H1 (cell line): ENCODE data around the gene DUS1L. TPM values are rescaled to one million over a fixed set of nuclear protein-coding genes. Genes with fewer than 3 reads are reported as not detected.
A peak's percentile ranks its signal among the peaks of the same experiment; 100 is the strongest.

Experiments
- CTCF ChIA-PET: fragments of 300-600 bp; sonication (Branson Sonifier 250); formaldehyde crosslinking; loops from one replicate; lab custom pipeline; 2021; ENCODE audit not compliant: partially characterized antibody; lab: Charles Lee
- POLR2A ChIA-PET: fragments of 300-600 bp; sonication (Branson Sonifier 250); formaldehyde crosslinking; loops from one replicate; lab custom pipeline; 2021; ENCODE audit warnings: inconsistent platforms; ENCODE audit not compliant: partially characterized antibody; lab: Charles Lee
- DNase-seq, 2 experiments: peaks; one replicate each; pipeline versions ENCODE4 v3.0.0 to v3.0.0-alpha.2; 2010 to 2022; ENCODE audit warnings: low spot score in 2 of 2, low read depth in 1 of 2, mixed read lengths in 1 of 2
- FAIRE-seq: peaks from 2 replicates; lab custom pipeline; 2011; peaks lifted over from hg19 to GRCh38; lab: Jason Lieb, UNC
- H2AFZ ChIP-seq: 2 replicates; pipeline ENCODE4 v1.8.1; 2012; ENCODE audit warnings: low read length, inconsistent platforms
- H2AK5ac ChIP-seq: 2 replicates; pipeline ENCODE4 v1.6.1; 2013; ENCODE audit warnings: low read depth, low read length
- H2BK120ac ChIP-seq: replicated peaks from 2 replicates; pipeline ENCODE3; 2013; ENCODE audit warnings: low read depth, low read length, inconsistent platforms
- H2BK12ac ChIP-seq: 2 replicates; pipeline ENCODE4 v1.6.1; 2013; ENCODE audit warnings: low read depth, low read length
- H2BK15ac ChIP-seq: 2 replicates; pipeline ENCODE4 v1.6.1; 2013; ENCODE audit warnings: low read length
- H2BK20ac ChIP-seq: 2 replicates; pipeline ENCODE4 v1.6.1; 2013; ENCODE audit warnings: low read length
- H2BK5ac ChIP-seq: 2 replicates; pipeline ENCODE4 v1.6.1; 2013; ENCODE audit warnings: low read depth, low read length
- H3K14ac ChIP-seq: 2 replicates; pipeline ENCODE4 v1.6.1; 2013; ENCODE audit warnings: inconsistent platforms; ENCODE audit not compliant: insufficient read length
- H3K18ac ChIP-seq: 2 replicates; pipeline ENCODE4 v1.6.1; 2013; ENCODE audit warnings: low read length; ENCODE audit errors: extremely low read depth
- H3K23ac ChIP-seq: 2 replicates; pipeline ENCODE4 v1.6.1; 2013; ENCODE audit warnings: inconsistent platforms; ENCODE audit not compliant: insufficient read length
- H3K23me2 ChIP-seq: 2 replicates; pipeline ENCODE4 v1.6.1; 2013; ENCODE audit warnings: low read depth, low read length
- H3K27ac ChIP-seq: 2 replicates; pipeline ENCODE4 v1.6.1; 2011; ENCODE audit warnings: low read depth, low read length, inconsistent platforms
- H3K27me3 ChIP-seq, 4 experiments: replicated peaks in 1 of 4; 1 replicate in 1 of 4; 2 replicates in 3 of 4; pipeline versions ENCODE4 v1.6.1 to v1.8.1; 2011 to 2013; ENCODE audit warnings: low read length in 3 of 4, mild to moderate bottlenecking in 3 of 4, inconsistent platforms in 2 of 4, mixed read lengths in 2 of 4, moderate library complexity in 1 of 4; ENCODE audit not compliant: control insufficient read depth in 3 of 4, insufficient read depth in 3 of 4; ENCODE audit errors: extremely low read depth in 1 of 4
- H3K36me3 ChIP-seq, 4 experiments: 2 replicates each; pipeline versions ENCODE4 v1.6.1 to v1.8.1; 2011 to 2013; ENCODE audit warnings: mild to moderate bottlenecking in 4 of 4, low read length in 3 of 4, moderate library complexity in 2 of 4, control low read depth in 1 of 4, inconsistent platforms in 1 of 4; ENCODE audit not compliant: insufficient read depth in 4 of 4, control insufficient read depth in 2 of 4
- H3K4ac ChIP-seq: replicated peaks from 2 replicates; pipeline ENCODE3; 2013; ENCODE audit warnings: low read length, low read depth, mixed read lengths, inconsistent platforms; ENCODE audit not compliant: insufficient read length
- H3K4me1 ChIP-seq, 4 experiments: replicated peaks in 1 of 4; 1 replicate in 1 of 4; 2 replicates in 3 of 4; pipeline versions ENCODE4 v1.6.1 to v1.8.1; 2011 to 2013; ENCODE audit warnings: low read length in 3 of 4, inconsistent platforms in 2 of 4, mixed read lengths in 1 of 4; ENCODE audit not compliant: insufficient read depth in 4 of 4, control insufficient read depth in 3 of 4
- H3K4me2 ChIP-seq, 2 experiments: 2 replicates each; pipeline versions ENCODE4 v1.6.1 to v1.8.1; 2011 to 2013; ENCODE audit warnings: low read depth in 2 of 2, low read length in 2 of 2, control low read depth in 1 of 2, inconsistent platforms in 1 of 2, mild to moderate bottlenecking in 1 of 2; ENCODE audit not compliant: insufficient read depth in 1 of 2
- H3K4me3 ChIP-seq, 4 experiments: fragments of 200-600, 300-600 bp in 1 of 4; sonication (generic), shearing (Covaris generic), sonication (Bioruptor Twin) in 1 of 4; 2 replicates each; pipeline versions ENCODE4 v1.5.1 to v1.8.1; 2011 to 2016; ENCODE audit warnings: low read length in 4 of 4, low read depth in 3 of 4, control low read depth in 2 of 4, inconsistent platforms in 2 of 4, mild to moderate bottlenecking in 2 of 4, mixed read lengths in 1 of 4, moderate library complexity in 1 of 4; ENCODE audit not compliant: insufficient read depth in 2 of 4; ENCODE audit errors: extremely low read depth in 1 of 4
- H3K56ac ChIP-seq: replicated peaks from 2 replicates; pipeline ENCODE3; 2013; ENCODE audit warnings: low read depth, mild to moderate bottlenecking, mixed read lengths, low read length, inconsistent platforms; ENCODE audit not compliant: insufficient read length
- H3K79me1 ChIP-seq: 2 replicates; pipeline ENCODE4 v1.6.1; 2013; ENCODE audit warnings: low read depth, low read length, control low read depth
- H3K79me2 ChIP-seq, 2 experiments: 2 replicates each; pipeline versions ENCODE4 v1.6.1 to v1.8.1; 2012 to 2013; ENCODE audit warnings: low read length in 2 of 2, mild to moderate bottlenecking in 2 of 2, inconsistent platforms in 1 of 2; ENCODE audit not compliant: insufficient read depth in 2 of 2, control insufficient read depth in 1 of 2
- H3K9ac ChIP-seq, 4 experiments: replicated peaks in 1 of 4; 1 replicate in 1 of 4; 2 replicates in 3 of 4; pipeline versions ENCODE4 v1.6.1 to v1.8.1; 2011 to 2013; ENCODE audit warnings: low read depth in 3 of 4, low read length in 3 of 4, control low read depth in 2 of 4, mild to moderate bottlenecking in 2 of 4, moderate library complexity in 2 of 4, inconsistent platforms in 1 of 4; ENCODE audit errors: extremely low read depth in 1 of 4
- H3K9me3 ChIP-seq, 2 experiments: 2 replicates each; pipeline versions ENCODE4 v1.6.1 to v1.8.1; 2012 to 2013; ENCODE audit warnings: mild to moderate bottlenecking in 2 of 2, moderate library complexity in 2 of 2, control low read depth in 1 of 2, inconsistent platforms in 1 of 2, low read depth in 1 of 2, low read length in 1 of 2, mixed read lengths in 1 of 2; ENCODE audit not compliant: insufficient read depth in 2 of 2
- H4K20me1 ChIP-seq, 2 experiments: replicated peaks in 1 of 2; 2 replicates each; pipeline versions ENCODE3 to v1.8.1; 2011 to 2013; ENCODE audit warnings: inconsistent platforms in 2 of 2, low read length in 2 of 2, mild to moderate bottlenecking in 1 of 2; ENCODE audit not compliant: insufficient read depth in 2 of 2, control insufficient read depth in 1 of 2
- H4K5ac ChIP-seq: 2 replicates; pipeline ENCODE4 v1.6.1; 2013; ENCODE audit warnings: low read length, low read depth, mixed read lengths, inconsistent platforms; ENCODE audit not compliant: insufficient read length
- H4K8ac ChIP-seq: 2 replicates; pipeline ENCODE4 v1.8.0; 2013; ENCODE audit warnings: mild to moderate bottlenecking, moderate library complexity, low read length, inconsistent platforms; ENCODE audit not compliant: insufficient read depth; ENCODE audit errors: extremely low read depth
- H4K91ac ChIP-seq: replicated peaks from 2 replicates; pipeline ENCODE3; 2013; ENCODE audit warnings: low read length, mixed read lengths, inconsistent platforms; ENCODE audit not compliant: insufficient read length
- BRCA1 ChIP-seq: IDR thresholded peaks from 2 replicates; pipeline ENCODE4 v1.6.1; 2012; ENCODE audit warnings: low read depth, low read length, improper control_type of control experiment
- CBX5 ChIP-seq: fragments of 300-800, 300-1000 bp; sonication (generic); IDR thresholded peaks from 2 replicates; pipeline ENCODE4 v1.7.1; 2016; ENCODE audit warnings: antibody characterized with exemption, low read length, low read depth
- CHD2 ChIP-seq: IDR thresholded peaks from 2 replicates; pipeline ENCODE4 v1.6.1; 2012; ENCODE audit warnings: low read length, improper control_type of control experiment
- EZH2 ChIP-seq: fragments of 200-600 bp; sonication (generic); IDR thresholded peaks from 2 replicates; pipeline ENCODE4 v1.7.1; 2012; ENCODE audit warnings: low read depth, mild to moderate bottlenecking, moderate library complexity, low read length, inconsistent platforms; ENCODE audit not compliant: severe bottlenecking
- FOSL1 ChIP-seq: IDR thresholded peaks from 2 replicates; pipeline ENCODE4 v1.6.1; 2011; ENCODE audit warnings: mild to moderate bottlenecking, low read depth, low read length, moderate library complexity; ENCODE audit not compliant: insufficient read depth
- GTF2F1 ChIP-seq: IDR thresholded peaks from 2 replicates; pipeline ENCODE4 v1.6.1; 2012; ENCODE audit warnings: low read depth, low read length, improper control_type of control experiment, borderline replicate concordance
- HDAC6 ChIP-seq: IDR thresholded peaks from one replicate; pipeline ENCODE4 v1.7.1; 2012; ENCODE audit warnings: low read depth, mild to moderate bottlenecking, inconsistent platforms, low read length, moderate library complexity
- KDM1A ChIP-seq: fragments of 200-600, 300-600 bp; sonication (generic); IDR thresholded peaks from 2 replicates; pipeline ENCODE4 v1.7.1; 2016; ENCODE audit warnings: mild to moderate bottlenecking, low read length, borderline replicate concordance
- POLR2A ChIP-seq, 2 experiments: IDR thresholded peaks; 1 replicate in 1 of 2; 2 replicates in 1 of 2; pipeline ENCODE4 v1.6.1; 2011; ENCODE audit warnings: low read depth in 2 of 2, low read length in 2 of 2, mild to moderate bottlenecking in 2 of 2; ENCODE audit errors: control extremely low read depth in 1 of 2
- POLR2AphosphoS5 ChIP-seq: IDR thresholded peaks from 2 replicates; pipeline ENCODE4 v1.6.1; 2011; ENCODE audit warnings: low read depth, low read length
- SIX5 ChIP-seq: IDR thresholded peaks from 2 replicates; pipeline ENCODE4 v1.6.1; 2011; ENCODE audit warnings: mild to moderate bottlenecking, low read depth, low read length
- TCF12 ChIP-seq: IDR thresholded peaks from 2 replicates; pipeline ENCODE4 v1.6.1; 2011; ENCODE audit warnings: low read depth, mild to moderate bottlenecking, low read length
- TEAD4 ChIP-seq: IDR thresholded peaks from 2 replicates; pipeline ENCODE4 v1.6.1; 2012; ENCODE audit warnings: low read depth, low read length, inconsistent platforms, mixed read lengths
- WGBS, 2 experiments: shearing (Covaris generic) in 1 of 2; methylation state at CpG; one replicate each; pipeline versions ENCODE4 v1.1.6 to v1.1.7; 2013 to 2015; ENCODE audit warnings: low lambda C conversion rate in 2 of 2, mixed read lengths in 2 of 2, inconsistent platforms in 1 of 2, low coverage in 1 of 2, missing lambda C conversion rate in 1 of 2; ENCODE audit not compliant: insufficient replicate concordance in 2 of 2, insufficient coverage in 1 of 2, insufficient read length in 1 of 2; ENCODE audit errors: extremely low coverage in 1 of 2, missing lambda C conversion rate in 1 of 2; 5-methylcytosine and 5-hydroxymethylcytosine counted together
- polyA plus RNA-seq, 7 experiments: library from polyadenylated mRNA; depleted of rRNA in 3 of 7; stranded (reverse) in 5 of 7; unstranded in 2 of 7; fragments of >200 nt in 5 of 7; fragments of 200-250 nt in 2 of 7; gene quantifications; 1 replicate in 5 of 7; 2 replicates in 1 of 7; 4 replicates in 1 of 7; pipeline versions ENCODE4 v1.2.1 to v1.2.3, GENCODE V29; 2011 to 2013; ENCODE audit warnings: missing spikeins in 2 of 7, mixed read lengths in 2 of 7
- total RNA-seq: library from RNA; stranded (reverse); fragmentation: NEBNext Ultra II Directional; extraction: Animal tissue kit (Norgen Biotek cat#: 25700); gene quantifications from 2 replicates; pipeline ENCODE4 v1.2.1, GENCODE V29; 2021

Gene DUS1L
- total and polyA plus RNA-seq, 2 of the 8 experiments (the other 6 are each of a cell fraction or from before 2014, with no cell fraction given) = 34.5 to 69.1 TPM

DNA sequence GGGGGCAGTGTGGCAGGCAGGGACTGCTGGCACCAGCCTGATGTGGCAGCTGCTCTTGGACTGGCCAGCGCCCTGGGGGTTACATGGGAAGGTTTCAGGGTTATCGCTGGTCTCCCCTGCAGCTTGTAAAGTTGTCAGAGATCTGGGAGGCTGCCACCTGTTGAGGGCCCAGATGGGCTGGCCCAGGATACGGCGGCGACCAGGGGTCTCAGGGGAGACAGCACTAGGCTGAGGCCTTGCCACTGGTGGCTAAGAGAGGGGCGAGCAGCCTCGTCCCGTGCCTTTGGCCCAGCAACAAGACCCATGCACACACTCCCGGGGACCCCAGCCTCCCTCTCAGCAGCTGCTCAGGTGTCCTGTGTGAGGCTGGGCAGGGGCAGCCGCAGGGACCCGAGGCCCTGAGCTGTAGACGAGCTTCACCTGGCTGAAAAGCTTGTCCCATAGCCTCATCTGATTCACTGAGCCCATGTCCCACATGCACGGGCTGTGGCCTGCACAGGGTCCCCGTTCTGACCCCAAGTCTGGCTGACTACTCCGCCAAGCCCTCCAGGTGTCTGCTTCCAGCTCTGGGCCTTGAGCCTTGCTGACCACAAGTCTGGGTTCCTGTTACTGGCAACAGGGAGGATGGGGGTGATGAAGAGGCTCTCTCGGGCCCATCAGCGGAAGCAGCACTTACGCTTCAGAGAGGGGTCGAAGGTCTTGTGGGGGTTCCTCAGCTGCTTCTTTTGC is 6.2 kb downstream of the DUS1L start:
- Histone ChIP-seq H3K27me3 (no peaks in the 10 kb centered on the region), H3K4me1 (peaks cover 0 to under 1% (median 0%) of the 10 kb centered on the region in 4 experiments; a peak in 1 of 7 replicates), H4K20me1 (peaks cover 0 to 22% of the 10 kb centered on the region in 2 experiments), H4K5ac (no peak overlapping the region), H3K9me3 (no peaks in the 10 kb centered on the region), H3K4me3 (no peak overlapping the region), H3K9ac (no peak overlapping the region; a peak in 1 of 7 replicates), H3K23ac (no peak overlapping the region), H3K79me2 (no peaks in the 10 kb centered on the region), H3K27ac (no peak overlapping the region), H3K36me3 (peaks cover 15 to 38% (median 34%) of the 10 kb centered on the region in 4 experiments), H4K8ac (peak overlapping the region; percentile 68; the same call in 1 of the 2 replicates), H2BK5ac (no peak overlapping the region), H2AFZ (no peak overlapping the region), H3K4ac (no peak overlapping the region), H3K79me1 (peaks cover 1% of the 10 kb centered on the region; the same call in 1 of the 2 replicates), H2BK12ac (no peak overlapping the region), H2BK20ac (no peak overlapping the region), H2BK15ac (no peak overlapping the region), H3K18ac (no peak overlapping the region)
- ChIA-PET POLR2A (interaction anchor here (0.8 to 16.2 kb wide), 16 partner anchors 4 to 350 kb away, joined by 3 to 161 read pairs (median 6); partner anchors contain the start of genes DUS1L, GPS1, RAC3 and RFNG), CTCF (interaction anchor here (0.9 to 1.7 kb wide), 5 partner anchors 10 to 93 kb away, joined by 3 to 8 read pairs (median 4); partner anchors contain the start of gene DCXR)
- DNase-seq (no peak), FAIRE-seq (no peak)
- no peak for TF ChIP-seq EZH2
- no peak for TF ChIP-seq TCF12
- TF ChIP-seq GTF2F1 = no peak
- TF ChIP-seq CBX5 = no peak
- TF ChIP-seq FOSL1 = no peak
- peak in 1 of 2 experiments; percentile 55; a peak in 1 of 3 replicates for TF ChIP-seq POLR2A (IDR thresholded peaks at IDR 0.05; ENCODE audit: control extremely low read depth in 1 of 2, low read depth in 2 of 2, low read length in 2 of 2)
- TF ChIP-seq TEAD4 = no peak
- TF ChIP-seq SIX5 = no peak
- TF ChIP-seq POLR2AphosphoS5 = peak; percentile 15; the same call in 1 of the 2 replicates
- no peak for TF ChIP-seq HDAC6
- TF ChIP-seq BRCA1 = no peak
- TF ChIP-seq KDM1A = no peak
- no peak for TF ChIP-seq CHD2
- TF ChIP-seq, all 59 proteins: peak for 2
- Histone ChIP-seq H3K4me2 (no peak overlapping the region), H2BK120ac (no peak overlapping the region), H3K56ac (no peak overlapping the region), H3K23me2 (no peaks in the 10 kb centered on the region; the same call in 1 of the 2 replicates), H2AK5ac (no peak overlapping the region), H3K14ac (no peak overlapping the region), H4K91ac (no peak overlapping the region)
- 92% methylated on average over 19 of the region's 19 CpGs; no CpG with 5 or more reads in 1 of the 2 experiments for WGBS, 2 experiments
